ENCODE measurements around the gene OR2D2.
"Not testable (repeated sequence)": the region's sequence is repeated elsewhere in the genome, so short reads cannot be mapped to it uniquely, and the experiment has no call there.

The OR2D2 gene

GRCh38 chr11:6856871-6857270 is 35.4 kb downstream of the OR2D2 start:
- H3K27me3 ChIP-seq (ENCODE audit: control insufficient read depth in 1 of 2, insufficient read depth in 1 of 2, low read length in 2 of 2) = no peaks in the 10 kb centered on the region
- no peak overlapping the region for H2BK5ac ChIP-seq (ENCODE audit: low read depth, low read length, poor library complexity, severe bottlenecking)
- H3K4ac ChIP-seq (ENCODE audit: low read depth in 1 of 2, low read length in 2 of 2) = no peak overlapping the region
- no peak overlapping the region for H3K14ac ChIP-seq (ENCODE audit: low read length in 2 of 2)
- no peaks in the 10 kb centered on the region for H3K79me1 ChIP-seq (replicated peaks; ENCODE audit: low read length, poor library complexity, severe bottlenecking)
- H3K18ac ChIP-seq (ENCODE audit: low read depth in 1 of 2, low read length in 2 of 2) = no peak overlapping the region
- WGBS = 69% methylated on average over 3 of the region's 3 CpGs
- no peak overlapping the region for H4K91ac ChIP-seq (ENCODE audit: low read length)
- no peak overlapping the region for H3K4me3 ChIP-seq (ENCODE audit: insufficient read depth in 1 of 2, low read depth in 1 of 2, low read length in 2 of 2)
- no peak overlapping the region for H2AK5ac ChIP-seq (ENCODE audit: low read length, severe bottlenecking)
- no peak overlapping the region for H3K9ac ChIP-seq (ENCODE audit: low read length)
- H2BK120ac ChIP-seq (ENCODE audit: low read depth, low read length) = no peak overlapping the region
- no peak overlapping the region for H3K4me2 ChIP-seq (ENCODE audit: low read length, poor library complexity, severe bottlenecking)
- H2AFZ ChIP-seq (ENCODE audit: low read depth, low read length) = no peak overlapping the region
- H3K23ac ChIP-seq (ENCODE audit: low read length in 2 of 2) = no peak overlapping the region
- no peaks in the 10 kb centered on the region for H3K36me3 ChIP-seq (ENCODE audit: control insufficient read depth in 1 of 2, insufficient read depth in 2 of 2, low read depth in 1 of 2, low read length in 2 of 2)
- H3K27ac ChIP-seq (ENCODE audit: low read length, poor library complexity, severe bottlenecking) = no peak overlapping the region
- H4K8ac ChIP-seq (ENCODE audit: low read length) = no peak overlapping the region
- no peak overlapping the region for H2BK12ac ChIP-seq (ENCODE audit: low read length in 2 of 2)
- no peak for DNase-seq
- H2BK15ac ChIP-seq (ENCODE audit: low read depth, poor library complexity, severe bottlenecking) = no peak overlapping the region
- H3K9me3 ChIP-seq (ENCODE audit: control insufficient read depth, low read length) = peaks cover 13% of the 10 kb centered on the region
- no peaks in the 10 kb centered on the region for H3K4me1 ChIP-seq (ENCODE audit: control insufficient read depth, insufficient read depth, low read depth, low read length)

DNA sequence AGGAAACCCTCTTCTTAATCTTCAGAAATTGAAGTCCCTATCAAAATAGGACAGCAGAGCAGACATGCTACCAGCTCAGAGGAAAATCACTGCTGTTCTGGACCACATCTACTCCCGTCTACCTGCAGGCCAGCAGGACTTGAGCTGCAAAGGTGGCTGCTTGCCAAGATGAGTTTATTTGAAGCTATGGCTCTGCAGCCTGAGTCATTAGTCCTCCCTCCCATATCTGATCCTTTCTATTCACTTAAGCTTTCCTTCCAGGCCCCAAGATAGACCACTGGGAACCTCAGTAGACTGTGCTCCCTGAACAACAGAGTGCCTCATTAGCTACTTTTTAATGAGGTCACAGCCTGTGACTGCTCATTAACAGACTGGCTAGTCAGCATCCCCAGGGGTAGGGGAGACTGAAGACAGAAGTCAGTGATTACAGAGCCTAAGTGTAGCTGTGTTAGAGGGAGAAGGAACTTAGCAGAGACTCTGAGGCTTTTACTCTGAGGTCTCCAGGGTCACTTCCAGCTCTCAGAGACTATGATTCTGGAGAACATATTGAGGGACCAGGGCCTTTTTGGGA is 36.2 kb downstream of the OR2D2 start:
- H3K14ac ChIP-seq (ENCODE audit: low read length in 2 of 2) = no peak overlapping the region
- H3K27me3 ChIP-seq (ENCODE audit: control insufficient read depth in 1 of 2, insufficient read depth in 1 of 2, low read length in 2 of 2) = no peaks in the 10 kb centered on the region
- H3K27ac ChIP-seq (ENCODE audit: low read length, poor library complexity, severe bottlenecking) = no peak overlapping the region
- no peak overlapping the region for H3K18ac ChIP-seq (ENCODE audit: low read depth in 1 of 2, low read length in 2 of 2)
- H3K4ac ChIP-seq (ENCODE audit: low read depth in 1 of 2, low read length in 2 of 2) = no peak overlapping the region
- H4K91ac ChIP-seq (ENCODE audit: low read length) = no peak overlapping the region
- peaks cover 13% of the 10 kb centered on the region for H3K9me3 ChIP-seq (ENCODE audit: control insufficient read depth, low read length)
- 74% methylated on average over 1 of the region's 1 CpG for WGBS
- H3K4me1 ChIP-seq (ENCODE audit: control insufficient read depth, insufficient read depth, low read depth, low read length) = no peaks in the 10 kb centered on the region
- H2BK15ac ChIP-seq (ENCODE audit: low read depth, poor library complexity, severe bottlenecking) = no peak overlapping the region
- no peak overlapping the region for H3K4me3 ChIP-seq (ENCODE audit: insufficient read depth in 1 of 2, low read depth in 1 of 2, low read length in 2 of 2)
- H2AK5ac ChIP-seq (ENCODE audit: low read length, severe bottlenecking) = no peak overlapping the region
- no peak overlapping the region for H3K4me2 ChIP-seq (ENCODE audit: low read length, poor library complexity, severe bottlenecking)
- H3K23ac ChIP-seq (ENCODE audit: low read length in 2 of 2) = no peak overlapping the region
- H2BK12ac ChIP-seq (ENCODE audit: low read length in 2 of 2) = no peak overlapping the region
- no peak overlapping the region for H4K8ac ChIP-seq (ENCODE audit: low read length)
- H3K79me1 ChIP-seq (replicated peaks; ENCODE audit: low read length, poor library complexity, severe bottlenecking) = no peaks in the 10 kb centered on the region
- no peak overlapping the region for H2AFZ ChIP-seq (ENCODE audit: low read depth, low read length)
- DNase-seq = no peak
- H3K9ac ChIP-seq (ENCODE audit: low read length) = no peak overlapping the region
- H3K36me3 ChIP-seq (ENCODE audit: control insufficient read depth in 1 of 2, insufficient read depth in 2 of 2, low read depth in 1 of 2, low read length in 2 of 2) = no peaks in the 10 kb centered on the region
- no peak overlapping the region for H2BK5ac ChIP-seq (ENCODE audit: low read depth, low read length, poor library complexity, severe bottlenecking)
- H2BK120ac ChIP-seq (ENCODE audit: low read depth, low read length) = no peak overlapping the region

DNA sequence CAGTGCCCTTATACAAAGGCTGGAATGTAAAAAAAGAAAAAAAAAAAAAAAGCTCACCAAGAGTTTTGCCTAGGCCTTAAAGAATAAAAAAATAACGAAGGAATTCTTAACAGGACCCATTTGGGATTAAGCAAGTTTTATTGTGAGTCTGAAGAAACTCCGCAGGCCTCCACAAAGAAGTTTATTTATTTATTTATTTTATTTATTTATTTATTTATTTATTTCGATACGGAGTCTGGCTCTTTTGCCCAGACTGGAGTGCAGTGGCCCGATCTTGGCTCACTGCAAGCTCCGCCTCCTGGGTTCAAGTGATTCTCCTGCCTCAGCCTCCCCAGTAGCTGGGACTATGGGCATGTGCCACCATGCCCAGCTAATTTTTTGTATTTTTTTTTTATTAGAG is 37.5 kb downstream of the OR2D2 start:
- not testable (repeated sequence) for H3K4me2 ChIP-seq (ENCODE audit: low read length, poor library complexity, severe bottlenecking); H2BK15ac ChIP-seq (ENCODE audit: low read depth, poor library complexity, severe bottlenecking); H2BK12ac ChIP-seq (ENCODE audit: low read length in 2 of 2); H2BK120ac ChIP-seq (ENCODE audit: low read depth, low read length); H2AK5ac ChIP-seq (ENCODE audit: low read length, severe bottlenecking); H3K4me1 ChIP-seq (ENCODE audit: control insufficient read depth, insufficient read depth, low read depth, low read length); H3K23ac ChIP-seq (ENCODE audit: low read length in 2 of 2); H2AFZ ChIP-seq (ENCODE audit: low read depth, low read length); DNase-seq; H4K91ac ChIP-seq (ENCODE audit: low read length); H3K4me3 ChIP-seq (ENCODE audit: insufficient read depth in 1 of 2, low read depth in 1 of 2, low read length in 2 of 2); H3K27ac ChIP-seq (ENCODE audit: low read length, poor library complexity, severe bottlenecking); H3K9ac ChIP-seq (ENCODE audit: low read length); H3K79me1 ChIP-seq (replicated peaks; ENCODE audit: low read length, poor library complexity, severe bottlenecking); H2BK5ac ChIP-seq (ENCODE audit: low read depth, low read length, poor library complexity, severe bottlenecking); H3K27me3 ChIP-seq (ENCODE audit: control insufficient read depth in 1 of 2, insufficient read depth in 1 of 2, low read length in 2 of 2); H3K36me3 ChIP-seq (ENCODE audit: control insufficient read depth in 1 of 2, insufficient read depth in 2 of 2, low read depth in 1 of 2, low read length in 2 of 2); H3K18ac ChIP-seq (ENCODE audit: low read depth in 1 of 2, low read length in 2 of 2); H4K8ac ChIP-seq (ENCODE audit: low read length); H3K4ac ChIP-seq (ENCODE audit: low read depth in 1 of 2, low read length in 2 of 2); H3K14ac ChIP-seq (ENCODE audit: low read length in 2 of 2)
- H3K9me3 ChIP-seq (ENCODE audit: control insufficient read depth, low read length) = peaks cover 13% of the 10 kb centered on the region
- WGBS = 88% methylated on average over 5 of the region's 6 CpGs

DNA sequence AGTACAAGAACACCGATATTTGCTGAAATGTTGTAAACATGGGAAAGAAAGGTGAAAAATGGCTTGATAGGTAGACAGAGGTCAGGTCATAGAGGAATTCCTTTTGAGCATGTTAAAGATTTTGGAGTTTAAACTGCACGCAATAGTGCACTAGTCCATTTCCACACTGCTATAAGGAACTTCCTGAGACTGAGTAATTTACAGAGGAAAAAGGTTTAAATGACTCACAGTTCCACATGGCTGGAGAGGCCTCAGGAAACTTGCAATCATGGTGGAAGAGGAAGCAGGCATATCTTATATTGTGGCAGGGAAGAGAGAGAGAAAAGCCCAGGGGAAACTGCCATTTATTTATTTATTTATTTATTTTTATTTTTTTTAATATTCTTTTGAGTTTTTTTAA is 41.8 kb downstream of the OR2D2 start:
- Histone ChIP-seq H3K27ac (ENCODE audit: low read length, poor library complexity, severe bottlenecking) (no peak overlapping the region), H3K23ac (ENCODE audit: low read length in 2 of 2) (no peak overlapping the region), H3K27me3 (ENCODE audit: control insufficient read depth in 1 of 2, insufficient read depth in 1 of 2, low read length in 2 of 2) (no peaks in the 10 kb centered on the region), H2BK12ac (ENCODE audit: low read length in 2 of 2) (no peak overlapping the region), H3K4me1 (ENCODE audit: control insufficient read depth, insufficient read depth, low read depth, low read length) (no peaks in the 10 kb centered on the region), H4K8ac (ENCODE audit: low read length) (no peak overlapping the region), H2AK5ac (ENCODE audit: low read length, severe bottlenecking) (no peak overlapping the region), H3K4ac (ENCODE audit: low read depth in 1 of 2, low read length in 2 of 2) (no peak overlapping the region), H3K4me3 (ENCODE audit: insufficient read depth in 1 of 2, low read depth in 1 of 2, low read length in 2 of 2) (no peak overlapping the region), H4K91ac (ENCODE audit: low read length) (no peak overlapping the region), H2AFZ (ENCODE audit: low read depth, low read length) (no peak overlapping the region), H2BK5ac (ENCODE audit: low read depth, low read length, poor library complexity, severe bottlenecking) (no peak overlapping the region), H3K14ac (ENCODE audit: low read length in 2 of 2) (no peak overlapping the region), H3K4me2 (ENCODE audit: low read length, poor library complexity, severe bottlenecking) (no peak overlapping the region), H2BK120ac (ENCODE audit: low read depth, low read length) (no peak overlapping the region), H3K18ac (ENCODE audit: low read depth in 1 of 2, low read length in 2 of 2) (no peak overlapping the region), H3K79me1 (replicated peaks; ENCODE audit: low read length, poor library complexity, severe bottlenecking) (no peaks in the 10 kb centered on the region), H3K9ac (ENCODE audit: low read length) (no peak overlapping the region), H2BK15ac (ENCODE audit: low read depth, poor library complexity, severe bottlenecking) (no peak overlapping the region), H3K9me3 (ENCODE audit: control insufficient read depth, low read length) (peaks cover 22% of the 10 kb centered on the region), H3K36me3 (ENCODE audit: control insufficient read depth in 1 of 2, insufficient read depth in 2 of 2, low read depth in 1 of 2, low read length in 2 of 2) (no peaks in the 10 kb centered on the region)
- DNase-seq = no peak
- 93% methylated on average over 1 of the region's 2 CpGs for WGBS

All from mesenchymal stem cell (in vitro differentiated cells and primary cell).